Islet of Langerhans (tissue), 1 donor: ENCODE measurements around the gene MISP.

Source experiments
- FAIRE-seq: peaks from one replicate; lab custom pipeline; 2011; peaks lifted over from hg19 to GRCh38; lab: Jason Lieb, UNC

The MISP gene

DNA sequence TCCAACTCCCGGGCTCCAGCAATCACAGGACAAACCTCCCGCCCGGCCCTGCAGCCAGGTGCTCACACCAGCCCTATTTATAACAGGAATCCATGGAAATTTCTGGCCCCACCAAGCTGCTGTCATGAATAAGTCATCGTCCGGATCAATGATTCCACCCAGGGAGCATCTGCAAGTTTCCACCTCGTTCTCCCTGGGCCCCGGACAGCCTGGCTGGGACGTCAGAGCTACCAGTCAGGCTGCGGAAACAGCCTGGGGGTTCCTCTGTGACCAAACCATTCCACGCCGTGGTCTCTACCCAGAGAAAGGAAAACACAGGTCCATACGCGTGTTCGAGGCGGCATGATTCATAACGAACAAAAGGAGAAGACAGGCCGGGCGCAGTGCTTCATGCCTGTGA is 25.6 kb downstream of the MISP start:
- no peak for FAIRE-seq

DNA sequence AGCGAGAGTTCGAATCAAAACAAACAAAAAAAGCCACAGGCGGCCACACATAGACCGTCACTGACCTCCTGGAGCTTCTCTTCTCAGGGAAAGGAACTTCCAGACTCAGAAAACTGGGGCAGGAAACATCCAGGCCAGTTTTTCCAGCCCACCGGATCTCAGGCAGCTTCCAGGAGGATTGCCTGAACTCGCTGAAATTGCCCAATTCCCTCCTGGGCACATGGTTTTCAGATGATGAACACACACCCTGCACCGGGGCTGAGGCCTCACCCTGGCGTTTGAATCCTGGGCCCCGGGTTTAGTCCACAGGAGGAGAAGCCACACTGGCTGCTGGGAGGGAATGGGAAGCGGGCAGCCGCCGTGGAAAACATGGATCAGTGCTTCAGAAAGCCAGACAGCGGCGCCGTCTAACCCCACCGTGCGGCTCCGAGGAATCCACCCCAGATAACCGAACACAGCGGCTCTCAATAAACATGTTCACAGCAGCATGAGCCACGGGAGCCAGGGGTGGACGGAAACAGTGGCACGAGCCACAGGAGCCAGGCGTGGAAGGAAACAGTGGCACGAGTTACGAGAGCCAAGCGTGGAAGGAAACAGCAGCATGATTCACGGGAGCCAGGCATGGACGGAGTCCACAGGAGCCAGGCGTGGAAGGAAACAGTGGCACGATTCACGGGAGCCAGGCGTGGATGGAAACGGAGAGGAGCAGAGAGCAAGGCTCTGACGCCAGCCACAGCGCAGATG is 28.2 kb downstream of the MISP start:
- FAIRE-seq: no peak

DNA sequence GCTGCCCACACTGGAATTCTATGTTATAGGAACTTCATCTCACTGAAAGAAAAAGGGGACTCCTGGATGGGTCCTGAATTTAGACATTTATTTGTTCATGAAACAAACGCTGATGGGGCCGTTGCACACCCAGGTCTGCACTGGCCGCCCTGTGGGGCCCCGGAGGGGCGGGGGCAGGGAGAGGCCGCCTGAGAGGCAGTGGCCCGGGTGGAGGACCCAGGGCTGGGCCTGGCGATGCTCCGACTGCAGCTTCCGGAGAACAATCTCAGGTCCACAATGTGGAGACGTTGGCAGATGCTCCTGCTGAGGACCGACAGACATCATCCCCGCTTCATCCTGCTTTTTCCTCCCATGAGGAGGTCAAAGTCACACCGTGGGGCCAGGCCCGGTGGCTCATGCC is 30.0 kb downstream of the MISP start:
- no peak for FAIRE-seq

DNA sequence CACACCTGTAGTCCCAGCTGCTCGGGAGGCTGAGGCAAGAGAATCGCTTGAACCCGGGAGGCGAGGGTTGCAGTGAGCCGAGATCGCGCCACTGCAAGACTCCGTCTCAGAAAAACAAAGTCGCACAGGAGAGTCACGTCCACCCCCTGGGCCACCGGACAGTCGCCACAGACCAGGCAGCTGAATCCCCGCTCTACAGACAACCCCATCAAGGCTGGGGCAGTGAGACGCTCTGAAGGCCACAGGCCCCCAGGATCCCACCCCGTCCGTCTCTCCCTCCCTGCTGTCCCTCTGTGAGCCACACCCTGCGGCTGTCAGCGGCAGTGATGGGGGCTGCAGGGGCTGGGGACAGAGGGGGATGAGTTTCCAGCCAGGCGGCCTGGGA is 30.9 kb downstream of the MISP start:
- no peak for FAIRE-seq

DNA sequence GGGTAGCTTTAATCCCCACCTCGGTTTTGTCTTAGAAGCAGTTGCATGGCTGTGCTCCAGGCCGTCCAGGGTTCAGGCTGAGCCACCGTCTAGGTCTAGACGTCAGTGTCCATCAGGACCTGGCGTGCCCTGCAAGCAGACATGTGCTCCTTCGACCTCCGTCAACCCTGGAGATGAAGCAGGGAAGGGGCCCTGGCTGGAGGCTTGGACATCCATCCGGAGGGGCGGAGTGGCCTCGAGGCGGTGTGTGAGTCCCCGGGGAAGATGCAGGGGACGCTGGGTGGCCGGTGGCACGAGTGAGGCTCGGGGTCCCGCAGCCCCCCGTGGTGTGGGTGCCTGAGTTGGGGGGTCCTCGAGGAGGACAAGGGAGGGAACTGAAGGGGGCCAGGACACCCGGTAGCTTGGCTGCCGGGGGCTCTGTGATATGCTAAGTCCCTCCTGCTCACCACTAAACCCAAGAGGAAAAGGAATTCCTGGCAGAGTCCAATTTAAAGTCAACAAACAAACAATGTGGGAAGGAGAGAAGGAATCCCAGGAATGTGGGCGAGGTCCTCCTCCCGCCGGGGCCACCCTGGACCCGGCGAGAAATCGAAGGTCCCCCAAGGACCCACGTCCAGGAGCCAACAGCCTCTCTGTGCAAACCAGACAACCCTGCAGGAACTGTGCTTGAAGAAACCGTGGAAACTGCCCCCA is 31.4 kb downstream of the MISP start:
- FAIRE-seq: no peak

DNA sequence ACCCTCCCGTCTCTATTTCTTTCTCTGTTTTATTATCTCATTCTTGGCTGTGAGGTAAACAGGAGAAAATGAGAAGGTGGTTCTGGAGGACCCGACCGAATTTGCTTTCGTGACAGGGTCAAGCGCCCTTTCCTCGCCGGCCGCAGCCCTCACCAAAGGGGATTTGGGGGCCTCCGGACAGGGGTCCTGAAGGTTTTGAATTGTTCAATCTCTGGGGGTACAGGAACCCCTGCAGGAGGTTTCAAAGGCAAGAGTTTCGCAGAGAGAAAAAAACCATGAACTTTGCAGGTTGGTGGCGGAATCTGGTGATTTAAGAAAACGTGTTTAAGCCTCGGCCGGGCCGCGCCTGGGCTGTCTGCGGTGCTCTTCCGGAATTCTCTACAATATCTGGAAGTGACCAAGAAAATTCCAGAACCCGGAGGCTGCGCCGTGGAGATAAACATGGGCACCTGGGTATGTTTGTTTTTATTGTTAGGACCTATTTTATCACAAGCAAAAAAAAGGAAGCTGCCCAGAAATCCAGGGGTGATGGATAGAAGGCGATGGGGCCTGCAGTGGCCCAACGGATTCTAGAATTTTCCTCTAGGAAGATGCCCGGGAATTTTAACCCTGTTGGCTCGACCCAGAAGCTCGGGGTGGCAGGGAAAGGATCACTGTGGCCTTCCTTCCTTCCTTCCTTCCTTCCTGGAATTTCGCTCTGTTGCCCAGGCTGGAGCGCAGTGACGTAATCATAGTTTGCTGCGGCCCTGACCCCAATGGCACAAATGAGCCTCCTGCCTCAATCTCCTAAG is 32.2 kb downstream of the MISP start:
- FAIRE-seq: no peak

DNA sequence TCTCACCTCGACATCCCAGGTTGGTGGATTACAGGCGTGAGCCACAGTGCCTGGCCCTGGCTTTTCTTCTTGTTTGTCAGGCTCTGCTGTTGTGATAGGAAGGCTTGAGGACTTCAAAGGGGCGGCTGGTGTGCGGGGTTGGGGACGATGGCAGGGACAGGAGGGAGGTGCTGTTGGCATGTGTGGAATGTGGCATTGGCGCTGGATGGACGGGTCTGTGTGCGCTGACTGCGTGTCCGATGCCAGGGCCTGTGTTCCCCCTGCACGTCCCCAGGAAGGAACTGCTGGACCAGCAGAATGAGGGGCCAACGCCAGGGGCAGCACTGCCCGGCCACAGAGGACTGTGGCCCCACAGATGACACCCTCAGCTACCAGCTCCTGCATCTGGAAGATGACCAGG is 33.6 kb downstream of the MISP start:
- FAIRE-seq: no peak

DNA sequence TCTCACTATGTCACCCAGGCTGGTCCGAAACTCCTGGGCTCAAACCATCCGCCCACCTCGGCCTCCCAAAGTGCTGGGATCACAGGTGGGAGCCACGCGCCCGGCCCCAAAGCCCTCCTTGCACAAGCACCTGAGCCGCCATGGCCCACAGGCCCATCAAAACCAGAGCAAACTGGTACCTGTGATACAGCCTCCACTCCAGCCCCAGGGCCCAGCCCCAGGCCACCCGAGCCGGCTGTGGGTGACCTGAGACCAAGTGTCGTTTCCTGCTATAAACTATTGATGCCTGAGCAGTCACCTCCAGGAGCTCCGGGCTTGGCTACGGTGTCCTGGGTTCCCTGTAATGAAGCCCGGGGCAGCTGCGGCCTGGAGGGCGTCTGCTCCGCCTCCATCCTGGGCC is 36.6 kb downstream of the MISP start:
- no peak for FAIRE-seq

DNA sequence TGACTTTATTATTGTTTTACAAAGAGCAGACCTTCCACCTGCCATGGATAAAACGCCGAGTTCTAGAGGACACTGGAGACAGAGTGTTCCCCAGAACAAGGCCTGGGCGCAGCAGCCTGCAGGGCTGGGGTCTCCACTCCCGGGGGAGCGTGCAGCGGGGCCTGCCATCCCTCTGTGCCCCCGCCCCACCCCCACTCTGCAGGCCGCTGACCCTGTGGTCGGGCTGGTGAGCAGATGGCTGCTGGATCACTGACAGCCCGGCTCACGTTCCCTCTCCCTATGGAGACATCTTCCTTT is 37.7 kb downstream of the MISP start:
- no peak for FAIRE-seq

DNA sequence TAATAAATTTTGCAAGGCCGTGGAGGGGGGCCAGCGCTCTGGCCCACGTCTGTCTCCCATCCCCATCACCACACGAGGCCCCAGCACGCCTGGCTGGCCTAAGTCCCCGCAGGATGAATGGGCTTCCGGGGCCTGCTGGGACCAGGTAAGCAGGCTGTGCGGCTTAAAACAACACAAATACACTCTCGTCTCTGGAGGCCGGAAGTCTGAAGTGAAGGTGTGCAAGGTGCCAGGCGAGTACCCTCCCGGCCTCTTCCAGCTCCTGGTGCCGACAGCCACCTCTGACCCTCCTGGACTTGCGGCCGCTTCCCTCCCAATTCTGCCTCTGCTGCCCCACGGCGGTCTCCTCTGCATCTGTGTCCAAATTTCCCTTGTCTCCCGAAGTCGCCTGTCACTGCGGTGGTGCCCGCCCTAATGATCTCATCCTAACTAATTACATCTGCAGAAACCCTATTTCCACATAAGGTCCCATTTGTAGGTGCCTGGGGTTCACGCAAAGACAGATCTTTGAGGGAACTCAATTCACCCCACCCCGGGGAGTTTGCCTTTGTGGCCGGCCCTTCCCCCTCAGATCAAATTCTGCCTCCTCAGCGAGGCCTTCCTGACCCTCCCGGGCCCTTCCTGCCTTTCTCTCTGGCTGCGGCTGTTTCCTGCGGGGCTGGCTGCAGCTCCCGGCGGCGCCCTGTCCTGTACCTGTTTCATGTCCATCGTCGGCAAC is 38.2 kb downstream of the MISP start:
- no peak for FAIRE-seq

DNA sequence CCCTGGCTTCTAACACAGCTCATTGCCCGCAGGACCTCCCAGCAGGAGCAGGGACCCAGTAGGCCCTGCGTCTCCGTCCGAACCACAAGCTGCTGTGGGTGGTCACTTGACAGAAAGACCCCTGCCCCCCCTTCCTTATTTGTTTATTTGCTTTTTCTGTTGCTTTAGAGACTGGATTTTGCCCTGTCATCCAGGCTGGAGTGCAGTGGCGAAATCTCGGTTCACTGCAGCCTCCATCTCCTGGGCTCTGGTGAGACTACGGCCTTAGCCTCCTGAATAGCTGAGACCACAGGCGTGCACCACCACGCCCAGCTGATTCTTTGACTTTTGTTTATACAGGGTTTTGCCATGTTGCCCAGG is 38.8 kb downstream of the MISP start:
- FAIRE-seq: no peak

DNA sequence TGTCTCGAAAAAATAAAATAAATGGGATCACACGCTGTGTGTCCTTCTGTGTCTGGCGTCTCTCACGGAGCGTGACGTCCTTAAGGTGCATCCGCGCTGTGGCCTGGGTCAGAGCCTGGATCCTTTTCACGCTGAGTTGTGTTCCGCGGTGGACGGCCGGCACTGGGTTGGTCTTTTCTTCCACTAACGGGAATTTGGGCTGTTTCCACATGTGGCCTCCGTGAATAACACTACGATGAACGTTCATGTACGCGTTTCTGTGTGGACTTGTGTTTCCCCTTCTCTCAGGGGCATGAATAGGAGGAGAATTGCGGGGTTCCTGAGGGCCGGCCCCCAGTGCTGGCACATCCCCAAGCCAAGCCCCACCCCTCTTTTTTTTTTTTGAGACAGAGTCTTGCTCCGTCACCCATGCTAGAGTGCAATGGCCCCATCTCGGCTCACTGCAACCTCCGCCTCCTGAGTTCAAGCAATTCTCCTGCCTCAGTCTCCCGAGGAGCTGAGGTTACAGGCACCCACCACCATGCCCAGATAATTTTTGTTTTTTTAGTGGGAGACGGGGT is 40.2 kb downstream of the MISP start:
- no peak for FAIRE-seq

DNA sequence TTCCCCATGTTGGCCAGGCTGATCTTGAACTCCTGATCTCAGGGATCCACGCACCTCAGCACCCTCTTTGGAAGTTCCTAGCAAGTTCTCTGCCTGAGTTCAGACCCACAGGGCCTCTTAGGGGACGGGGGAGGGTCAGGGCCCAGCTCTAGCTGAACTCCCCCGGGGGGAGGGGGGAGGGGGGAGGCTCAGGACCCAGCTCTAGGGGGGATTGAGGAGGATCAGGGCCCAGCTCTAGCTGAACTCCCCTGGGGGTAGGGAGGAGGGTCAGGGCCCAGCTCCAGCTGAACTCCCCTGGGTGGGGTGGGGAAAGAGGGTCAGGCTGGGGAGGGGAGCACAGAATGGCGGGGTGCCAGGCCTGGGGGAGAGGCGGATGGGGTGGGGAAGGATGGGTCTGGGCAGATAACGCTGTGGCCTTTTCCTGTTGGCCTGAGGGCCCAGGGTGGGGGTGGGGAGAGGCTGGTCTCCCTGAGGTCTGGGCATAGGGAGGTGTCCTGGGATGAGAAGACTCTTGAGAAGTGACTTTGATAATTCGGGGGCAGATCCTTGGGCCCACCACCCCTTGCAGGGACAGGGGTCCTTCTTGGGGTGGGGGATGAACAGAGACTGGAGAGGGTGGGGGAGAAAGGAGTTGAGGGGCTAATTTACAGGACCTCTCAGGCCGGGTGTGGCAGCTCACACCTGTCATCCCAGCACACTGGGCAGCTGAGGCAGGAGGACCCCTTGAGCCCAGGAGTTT is 40.8 kb downstream of the MISP start:
- FAIRE-seq: no peak

DNA sequence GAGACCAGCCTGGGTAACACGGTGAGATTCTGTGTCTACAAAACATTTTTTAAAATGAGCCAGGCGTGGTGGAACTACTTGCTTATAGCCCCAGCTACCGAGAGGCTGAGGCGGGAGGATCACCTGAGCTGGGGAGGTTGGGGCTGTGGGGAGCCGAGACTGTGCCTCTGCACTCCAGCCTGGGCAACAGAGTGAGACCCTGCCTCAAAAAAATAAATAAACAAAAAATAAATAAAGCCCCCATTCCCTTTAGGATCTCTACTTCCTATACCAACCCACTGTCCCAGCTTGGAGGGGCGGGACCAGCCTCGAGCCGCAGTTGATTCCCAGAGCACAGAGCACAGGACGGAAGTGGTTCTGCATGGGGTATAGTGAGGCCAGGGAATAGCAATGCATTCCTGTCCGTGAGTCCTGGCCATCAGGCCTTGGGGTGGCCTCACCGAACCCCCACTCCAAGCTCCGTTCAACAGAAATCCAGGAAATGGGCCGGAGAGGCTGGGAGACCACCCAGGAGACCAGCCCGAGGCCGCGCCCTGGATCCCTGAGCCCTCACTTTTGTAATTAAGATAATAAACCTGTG is 41.5 kb downstream of the MISP start:
- FAIRE-seq: no peak

DNA sequence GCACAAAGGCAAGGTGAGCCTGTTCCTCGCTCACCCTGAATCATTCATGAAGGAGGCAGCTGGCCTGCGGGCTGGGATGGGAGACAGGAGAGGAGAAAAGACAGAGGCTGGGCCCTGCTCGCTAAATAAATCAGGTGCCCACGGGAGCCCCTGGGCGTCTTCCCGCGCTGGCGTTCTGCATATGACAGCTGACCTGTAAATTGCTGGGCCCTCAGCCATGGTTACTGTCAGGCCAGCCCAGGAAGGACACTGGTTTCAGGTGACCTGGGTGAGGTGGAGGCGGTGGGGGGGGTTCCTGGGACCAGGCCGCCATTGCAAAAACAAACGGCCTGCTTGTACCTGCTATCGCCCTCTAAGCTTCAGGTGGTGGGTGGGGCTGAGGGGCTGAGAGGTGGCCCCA is 42.9 kb downstream of the MISP start:
- no peak for FAIRE-seq

DNA sequence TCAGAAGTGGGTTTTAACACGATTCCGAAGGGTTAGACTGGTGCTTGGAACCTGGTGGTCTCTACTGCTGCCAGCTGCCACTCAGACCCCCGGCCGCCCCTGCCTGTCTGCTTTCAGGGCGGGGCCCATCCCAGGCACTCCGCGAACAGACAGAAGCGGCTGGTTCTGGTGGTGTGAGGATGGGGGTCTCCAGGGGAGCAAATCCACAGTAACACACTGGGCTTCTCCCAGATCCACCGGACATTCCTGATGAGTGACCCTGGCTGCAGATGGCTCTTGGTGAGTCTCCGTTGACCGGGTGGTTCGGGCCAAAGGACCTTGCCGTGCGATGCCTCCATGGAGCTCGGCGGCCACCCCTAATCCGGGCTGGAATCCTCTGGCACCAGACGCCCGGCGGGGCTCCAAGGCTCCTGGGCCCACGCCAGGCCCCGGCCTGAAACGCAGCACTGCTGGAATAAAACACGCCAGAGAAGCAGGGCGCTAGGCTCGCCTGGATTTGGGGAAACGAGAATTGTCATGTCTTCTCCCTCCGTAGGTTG is 44.2 kb downstream of the MISP start:
- FAIRE-seq: no peak

DNA sequence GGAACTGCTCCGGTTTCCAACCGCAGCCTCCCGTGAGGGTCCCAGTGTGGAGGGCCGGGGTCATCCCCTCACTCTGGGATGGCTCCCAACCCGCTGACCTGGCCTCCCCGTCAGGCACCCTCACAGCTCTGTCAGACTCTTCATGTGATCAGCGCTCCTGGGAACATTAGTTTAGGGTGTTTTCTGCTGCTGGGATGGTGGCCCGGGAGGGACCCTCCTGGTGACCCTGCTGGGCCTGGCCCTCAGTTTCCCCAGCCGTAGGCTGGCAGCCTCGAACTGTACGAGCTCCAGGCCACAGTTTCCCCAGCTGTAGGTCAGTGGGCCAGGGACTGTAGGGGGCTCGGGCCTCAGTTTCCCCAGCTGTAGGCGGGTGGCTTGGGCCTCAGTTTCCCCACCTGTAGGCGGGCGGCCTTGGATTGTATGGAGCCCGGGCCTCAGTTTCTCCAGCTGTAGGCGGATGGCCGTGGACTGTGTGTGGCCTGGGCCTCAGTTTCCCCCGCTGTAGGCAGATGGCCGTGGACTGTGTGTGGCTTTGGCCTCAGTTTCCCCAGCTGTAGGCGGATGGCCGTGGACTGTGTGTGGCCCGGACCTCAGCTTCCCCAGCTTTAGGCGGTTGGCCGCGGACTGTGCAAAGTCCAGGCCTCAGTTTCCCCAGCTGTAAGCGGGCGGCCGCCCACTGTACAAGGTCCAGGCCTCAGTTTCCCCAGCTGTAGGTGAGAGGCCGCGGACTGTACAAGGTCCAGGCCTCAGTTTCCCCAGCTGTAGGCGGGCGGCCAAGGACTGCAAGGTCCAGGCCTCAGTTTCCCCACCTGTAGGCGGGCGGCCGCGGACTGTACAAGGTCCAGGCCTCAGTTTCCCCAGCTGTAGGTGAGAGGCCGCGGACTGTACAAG is 45.0 kb downstream of the MISP start:
- no peak for FAIRE-seq

DNA sequence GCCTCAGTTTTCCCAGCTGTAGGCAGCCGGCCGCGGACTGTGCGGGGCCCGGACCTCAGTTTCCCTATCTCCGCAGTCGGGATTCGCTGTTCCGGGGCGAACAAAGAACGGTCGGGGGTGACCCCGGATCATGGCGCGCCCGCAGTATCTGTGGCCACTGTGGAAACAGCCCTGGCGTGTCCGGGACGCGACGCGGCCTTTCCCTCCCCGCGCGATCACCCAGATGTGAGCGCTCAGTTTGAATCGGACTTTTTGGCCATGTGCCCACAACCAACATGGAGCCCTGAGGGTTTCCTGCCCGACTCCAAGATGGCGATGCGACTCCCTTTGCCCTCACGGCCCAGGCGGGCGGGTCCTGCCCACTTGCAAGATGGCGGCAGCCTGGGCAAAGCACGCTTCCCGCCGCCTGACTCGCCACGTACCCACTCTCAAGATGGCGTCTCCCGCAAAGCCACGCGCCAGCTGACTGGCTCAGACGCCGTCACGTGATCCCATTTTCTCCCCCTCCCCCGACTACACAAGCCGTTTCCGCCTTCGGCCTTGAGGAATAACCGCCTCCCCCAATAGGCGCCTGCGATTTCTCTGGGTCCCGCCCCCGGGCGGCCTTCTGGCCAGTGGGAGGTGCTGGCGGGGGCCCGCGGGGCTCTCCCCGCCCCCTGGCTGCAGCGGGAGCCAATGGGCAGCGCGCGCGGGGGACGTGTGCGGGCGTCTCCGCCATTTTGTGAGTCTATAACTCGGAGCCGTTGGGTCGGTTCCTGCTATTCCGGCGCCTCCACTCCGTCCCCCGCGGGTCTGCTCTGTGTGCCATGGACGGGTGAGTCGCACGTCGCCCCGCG is 46.0 kb downstream of the MISP start, which contains the start of gene PTBP1:
Gene PTBP1, plus strand, starts transcription at position 761 of the 836 bp plus-strand sequence. Its CDS starts 46 bp downstream, at position 807.
- peak; percentile 94 for FAIRE-seq
